Measurements from ENCODE around the gene PRPF8.

DNA sequence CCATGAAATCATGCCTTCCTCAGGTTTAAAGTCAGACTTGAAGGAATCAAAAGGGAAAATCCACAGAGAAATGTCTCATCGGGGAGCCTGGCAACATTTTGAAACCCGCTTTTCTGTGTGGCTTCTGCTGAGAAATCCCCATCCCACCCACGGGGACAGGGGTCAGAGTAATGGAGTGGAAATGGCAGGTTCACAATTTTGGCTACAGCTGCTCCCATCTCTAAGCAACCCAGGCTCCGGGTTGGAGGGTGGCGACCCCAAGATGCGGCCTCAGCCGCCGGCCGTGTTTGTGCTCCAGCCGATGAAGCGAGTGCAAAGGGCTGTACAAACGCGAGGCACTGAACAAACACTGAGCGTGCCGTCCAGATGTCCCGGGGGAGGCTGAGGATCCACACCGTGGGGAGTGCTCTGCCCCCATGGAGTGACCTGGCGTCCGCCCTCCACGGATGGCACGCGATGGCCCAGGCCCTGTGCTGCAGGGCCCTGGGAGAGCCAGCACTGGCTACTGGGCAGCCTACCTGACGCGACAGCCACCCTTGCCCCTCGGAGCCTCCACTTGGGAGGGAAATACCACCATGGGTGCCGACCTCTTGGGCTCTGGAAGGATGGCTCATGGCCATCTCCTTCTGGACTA, 78.2 kb downstream of the PRPF8 start:
- TF ChIP-seq CTCF (IDR thresholded peaks at IDR 0.05) (no peak), EP300 (IDR thresholded peaks at IDR 0.05) (no peak), POLR2A (IDR thresholded peaks at IDR 0.05; ENCODE audit: low read depth) (no peak), POLR2AphosphoS5 (IDR thresholded peaks at IDR 0.05) (no peak)

All from esophagus muscularis mucosa (tissue), 4 donors.